Measurements from ENCODE around the gene OR9G1. TPM values are rescaled to one million over a fixed set of nuclear protein-coding genes. Genes with fewer than 3 reads are reported as not detected.

The OR9G1 gene
- polyA plus RNA-seq (not detected in 3 replicates), polyA minus RNA-seq (not detected in 3 replicates)
- not detected for polyA plus RNA-seq (2011; ENCODE audit: low read depth)
- polyA plus RNA-seq (2011; cell fraction: cytosol; rRNA removed) = not detected in 2 replicates
- polyA plus RNA-seq (2011; cell fraction: nucleus; rRNA removed) = not detected in 2 replicates
- polyA plus RNA-seq (2012; ENCODE audit: low replicate concordance) = not detected in 2 replicates
- polyA minus RNA-seq (2011; cell fraction: cytosol; rRNA and poly(A)+ RNA removed) = not detected
- not detected in 2 replicates for polyA minus RNA-seq (2011; cell fraction: nucleus; rRNA and poly(A)+ RNA removed)

DNA sequence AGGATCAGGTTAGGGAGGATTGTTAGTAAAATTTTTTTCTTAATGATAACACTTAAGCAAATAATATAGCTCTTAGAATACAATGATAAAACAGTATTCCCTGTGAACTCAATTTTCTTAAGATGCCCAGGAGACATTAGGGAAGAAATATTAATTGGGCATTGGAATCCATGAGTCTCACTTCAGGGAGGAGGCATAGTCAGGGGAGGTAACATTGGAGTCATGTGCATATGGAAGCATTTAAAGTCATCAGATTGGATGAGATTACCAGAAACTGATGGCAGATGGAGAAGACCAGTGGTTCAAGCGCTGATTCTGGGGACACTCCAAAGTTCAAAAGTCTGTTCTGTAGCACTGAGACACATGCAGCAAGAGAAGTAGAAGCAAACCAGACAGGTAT, at the start of gene OR9G1:
OR9G1 (plus strand) TSS at position 301 of the 400 bp plus-strand sequence. CDS start 1,293 bp downstream, outside the sequence.
- Histone ChIP-seq H3K4me3 (ENCODE audit: control insufficient read depth in 2 of 3, extremely low read depth in 1 of 3, insufficient read depth in 2 of 3, low read depth in 1 of 3, low read length in 3 of 3) (no peak within 1 kb of the TSS), H3K9me1 (ENCODE audit: control insufficient read depth, extremely low read depth, insufficient read depth, low read length) (no peaks in the 10 kb centered on the region), H3K4me2 (ENCODE audit: control insufficient read depth, extremely low read depth, insufficient read depth, low read depth, low read length) (no peak within 1 kb of the TSS), H3K27me3 (ENCODE audit: control insufficient read depth, extremely low read depth, insufficient read depth, low read length) (no peaks in the 10 kb centered on the region), H4K20me1 (ENCODE audit: control insufficient read depth, extremely low read depth, insufficient read depth, low read length) (no peaks in the 10 kb centered on the region), H3K4me1 (ENCODE audit: control insufficient read depth, extremely low read depth, insufficient read depth, low read length) (peaks cover 6% of the 10 kb centered on the region), H3K36me3 (ENCODE audit: control insufficient read depth in 2 of 2, extremely low read depth in 1 of 2, insufficient read depth in 2 of 2, low read length in 2 of 2) (no peaks in the 10 kb centered on the region), H3K9ac (ENCODE audit: control insufficient read depth, extremely low read depth, insufficient read depth, low read length) (no peak within 1 kb of the TSS), H3K9me3 (ENCODE audit: control insufficient read depth, low read depth, low read length) (no peaks in the 10 kb centered on the region), H2AFZ (ENCODE audit: control insufficient read depth, low read length) (no peak within 1 kb of the TSS), H3K27ac (ENCODE audit: control insufficient read depth, insufficient read depth, low read length) (no peak within 1 kb of the TSS), H3K79me2 (ENCODE audit: control insufficient read depth, insufficient read depth, low read length) (no peaks in the 10 kb centered on the region)
- no peak for TF ChIP-seq CTCF (optimal IDR thresholded peaks at IDR 0.05 in 1 of 3, IDR thresholded peaks at IDR 0.05 in 1 of 3, conservative IDR thresholded peaks at IDR 0.05 in 1 of 3; ENCODE audit: extremely low read depth in 1 of 3, insufficient read depth in 2 of 3, low read length in 3 of 3)
- no peak for TF ChIP-seq EZH2 (IDR thresholded peaks at IDR 0.05; ENCODE audit: low read length)
- FAIRE-seq (no peak), DNase-seq (ENCODE audit: low read depth, low spot score) (no peak)
- dilution Hi-C loops (cut with MboI; ENCODE audit: extremely low pct_ligation_motif_present, low sequenced_read_pairs) = no loop called here

DNA sequence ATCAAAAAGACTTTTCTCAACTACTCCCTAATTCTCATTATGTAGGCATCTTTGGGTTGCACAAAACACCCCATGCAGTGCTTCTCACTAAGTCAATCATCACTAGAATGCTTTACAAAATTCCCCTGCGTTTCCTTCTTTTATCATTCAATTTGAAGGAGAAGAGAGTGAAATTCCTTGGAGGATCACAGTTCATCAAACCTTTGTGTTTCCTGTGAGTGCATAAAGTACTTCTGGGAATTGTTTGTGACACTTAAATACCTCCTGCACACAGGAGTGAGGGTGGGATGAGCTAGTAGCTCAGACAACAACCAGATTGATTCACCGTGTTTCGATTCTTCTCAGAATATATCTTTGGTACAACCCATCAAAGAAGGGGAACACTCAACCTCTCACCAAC, 39.1 kb upstream of the OR9G1 start:
- TF ChIP-seq CTCF (optimal IDR thresholded peaks at IDR 0.05 in 1 of 3, IDR thresholded peaks at IDR 0.05 in 1 of 3, conservative IDR thresholded peaks at IDR 0.05 in 1 of 3; ENCODE audit: extremely low read depth in 1 of 3, insufficient read depth in 2 of 3, low read length in 3 of 3) (no peak), EZH2 (IDR thresholded peaks at IDR 0.05; ENCODE audit: low read length) (no peak)
- no peaks in the 10 kb centered on the region for H3K9me3 ChIP-seq (ENCODE audit: control insufficient read depth, low read depth, low read length)
- FAIRE-seq (no peak), DNase-seq (ENCODE audit: low read depth, low spot score) (no peak)
- no peak overlapping the region for H2AFZ ChIP-seq (ENCODE audit: control insufficient read depth, low read length)
- no peaks in the 10 kb centered on the region for H3K79me2 ChIP-seq (ENCODE audit: control insufficient read depth, insufficient read depth, low read length)
- no peaks in the 10 kb centered on the region for H4K20me1 ChIP-seq (ENCODE audit: control insufficient read depth, extremely low read depth, insufficient read depth, low read length)
- dilution Hi-C loops (cut with MboI; ENCODE audit: extremely low pct_ligation_motif_present, low sequenced_read_pairs) = no loop called here
- no peak overlapping the region for H3K27ac ChIP-seq (ENCODE audit: control insufficient read depth, insufficient read depth, low read length)
- no peaks in the 10 kb centered on the region for H3K27me3 ChIP-seq (ENCODE audit: control insufficient read depth, extremely low read depth, insufficient read depth, low read length)
- H3K4me2 ChIP-seq (ENCODE audit: control insufficient read depth, extremely low read depth, insufficient read depth, low read depth, low read length) = no peak overlapping the region
- no peaks in the 10 kb centered on the region for H3K36me3 ChIP-seq (ENCODE audit: control insufficient read depth in 2 of 2, extremely low read depth in 1 of 2, insufficient read depth in 2 of 2, low read length in 2 of 2)
- no peaks in the 10 kb centered on the region for H3K4me1 ChIP-seq (ENCODE audit: control insufficient read depth, extremely low read depth, insufficient read depth, low read length)
- H3K9me1 ChIP-seq (ENCODE audit: control insufficient read depth, extremely low read depth, insufficient read depth, low read length) = no peaks in the 10 kb centered on the region
- H3K9ac ChIP-seq (ENCODE audit: control insufficient read depth, extremely low read depth, insufficient read depth, low read length) = no peak overlapping the region
- no peak overlapping the region for H3K4me3 ChIP-seq (ENCODE audit: control insufficient read depth in 2 of 3, extremely low read depth in 1 of 3, insufficient read depth in 2 of 3, low read depth in 1 of 3, low read length in 3 of 3)
